MG63 (cell line): ENCODE results near the gene RAB25. TPM values are rescaled to one million over a fixed set of nuclear protein-coding genes. Genes with fewer than 3 reads are reported as not detected.
"Not testable (repeated sequence)": the region's sequence is repeated elsewhere in the genome, so short reads cannot be mapped to it uniquely, and the experiment has no call there.

Experiments used
- DNase-seq: peaks from one replicate; pipeline ENCODE4 v3.0.0-alpha.2; 2020
- H3K27me3 ChIP-seq: fragments of 250-450 bp; sonication (Bioruptor Pico); 2 replicates; pipeline ENCODE4 v1.5.1; 2020; ENCODE audit warnings: mild to moderate bottlenecking, moderate library complexity
- H3K36me3 ChIP-seq: fragments of 250-450 bp; sonication (Bioruptor Pico); 2 replicates; pipeline ENCODE4 v1.5.1; 2020; ENCODE audit warnings: mild to moderate bottlenecking, moderate library complexity
- H3K4me3 ChIP-seq: fragments of 250-450 bp; sonication (Bioruptor Pico); 2 replicates; pipeline ENCODE4 v1.5.1; 2020; ENCODE audit warnings: mild to moderate bottlenecking, moderate library complexity
- H3K9me3 ChIP-seq: fragments of 250-450 bp; sonication (Bioruptor Pico); 2 replicates; pipeline ENCODE4 v1.5.1; 2020; ENCODE audit warnings: mild to moderate bottlenecking, moderate library complexity
- total RNA-seq: library from RNA; depleted of rRNA; stranded (reverse); fragments of >200 nt; shearing (Covaris generic); gene quantifications from 2 replicates; pipeline ENCODE4 v1.2.3, GENCODE V29; 2014; ENCODE audit warnings: low replicate concordance; rRNA removed

Gene RAB25
- total RNA-seq, 1 experiment from 2014 or later = not detected

- peak; percentile 91 for DNase-seq
- Histone ChIP-seq H3K9me3 (peaks cover 2% of the 10 kb centered on the region; the same call in 1 of the 2 replicates), H3K36me3 (peaks cover 56% of the 10 kb centered on the region), H3K4me3 (peak overlapping the region; percentile 96), H3K27me3 (no peaks in the 10 kb centered on the region)
Observed at GRCh38 chr1:156115514-156116374, 54.8 kb downstream of the RAB25 start.

DNA sequence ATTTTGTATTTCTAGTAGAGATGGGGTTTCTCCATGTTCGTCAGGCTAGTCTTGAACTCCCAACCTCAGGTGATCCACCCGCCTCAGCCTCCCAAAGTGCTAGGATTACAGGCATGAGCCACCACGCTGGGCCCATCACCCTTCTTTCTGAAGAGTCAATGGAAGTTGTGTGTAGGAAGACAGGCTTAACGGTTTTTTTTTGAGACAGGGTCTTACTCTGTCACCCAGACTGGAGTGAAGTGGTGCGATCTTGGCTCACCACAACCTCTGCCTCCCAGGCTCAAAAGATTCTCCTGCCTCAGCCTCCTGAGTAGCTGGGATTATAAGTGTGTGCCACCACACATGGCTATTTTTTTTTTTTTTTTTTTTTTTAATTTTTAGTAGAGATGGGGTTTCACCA is 55.8 kb downstream of the RAB25 start:
- DNase-seq, H3K9me3 ChIP-seq, H3K27me3 ChIP-seq: not testable (repeated sequence)
- Histone ChIP-seq H3K36me3 (peaks cover 64% of the 10 kb centered on the region), H3K4me3 (peak overlapping the region; percentile 96)

DNA sequence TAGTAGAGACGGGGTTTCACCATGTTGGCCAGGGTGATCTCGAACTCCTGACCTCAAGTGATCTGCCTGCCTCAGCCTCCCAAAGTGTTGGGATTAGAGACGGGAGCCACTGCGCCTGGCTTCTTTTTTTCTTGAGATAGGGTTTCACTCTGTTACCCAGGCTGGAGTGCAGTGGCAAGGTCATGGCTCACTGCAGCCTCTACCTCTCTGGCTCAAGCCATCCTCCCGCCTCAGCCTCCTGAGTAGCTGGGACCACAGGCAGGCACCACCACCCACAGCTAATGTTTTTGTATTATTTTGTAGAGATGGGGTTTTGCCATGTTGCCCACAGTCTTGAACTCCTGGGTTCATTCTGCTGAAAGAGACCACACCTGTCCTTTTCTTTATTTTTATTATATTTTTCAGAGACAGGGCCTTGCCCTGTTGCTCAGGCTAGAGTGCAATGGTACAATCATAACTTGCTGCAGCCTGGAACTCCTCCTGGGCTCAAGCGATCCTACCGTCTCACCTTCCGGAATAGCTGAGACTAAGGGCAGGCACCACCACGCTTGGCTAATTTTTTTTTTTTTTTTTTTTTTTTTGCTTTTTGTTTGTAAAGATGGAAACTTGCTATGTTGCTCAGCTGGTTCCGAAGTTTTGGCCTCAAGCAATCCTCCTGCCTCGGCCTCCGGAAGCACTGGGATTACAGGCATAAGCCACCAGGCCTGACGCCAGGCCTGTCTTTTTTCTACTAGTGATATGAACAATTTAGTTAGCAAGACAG is 56.6 kb downstream of the RAB25 start:
- peak; percentile 52 for DNase-seq
- H3K36me3 ChIP-seq = peaks cover 65% of the 10 kb centered on the region
- H3K4me3 ChIP-seq = peak overlapping the region; percentile 96
- H3K9me3 ChIP-seq = peaks cover 2% of the 10 kb centered on the region; the same call in 1 of the 2 replicates
- no peaks in the 10 kb centered on the region for H3K27me3 ChIP-seq

- peaks cover 68% of the 10 kb centered on the region for H3K36me3 ChIP-seq
- peaks cover 2% of the 10 kb centered on the region; the same call in 1 of the 2 replicates for H3K9me3 ChIP-seq
- DNase-seq = peak; percentile 51
- no peaks in the 10 kb centered on the region for H3K27me3 ChIP-seq
- peak overlapping the region; percentile 96 for H3K4me3 ChIP-seq
Observed at GRCh38 chr1:156118177-156118868, 57.4 kb downstream of the RAB25 start.

- DNase-seq = peak; percentile 88
Observed at GRCh38 chr1:156119503-156120209, 58.7 kb downstream of the RAB25 start.

More at GRCh38 chr1:156119503-156120209, 58.7 kb downstream of the RAB25 start:
- Histone ChIP-seq H3K4me3 (peak overlapping the region; percentile 96), H3K27me3 (no peaks in the 10 kb centered on the region), H3K36me3 (peaks cover 78% of the 10 kb centered on the region), H3K9me3 (peaks cover 2% of the 10 kb centered on the region; the same call in 1 of the 2 replicates)

Other genes with a start within 250 kb of the RAB25 start
- gene GON4L, start 203.9 kb upstream of the RAB25 start, total RNA-seq = 11.6 and 15.6 TPM in 2 replicates
- gene SYT11, start 201.6 kb upstream of the RAB25 start, total RNA-seq = 47.9 and 48.6 TPM in 2 replicates
- 43.4 and 54.6 TPM in 2 replicates for gene RIT1, start 149.8 kb upstream of the RAB25 start, total RNA-seq
- 26.0 and 32.1 TPM in 2 replicates for gene KHDC4, start 126.7 kb upstream of the RAB25 start, total RNA-seq
- gene RXFP4, start 119.5 kb upstream of the RAB25 start, total RNA-seq = not detected in 2 replicates
- gene ARHGEF2, start 82.6 kb upstream of the RAB25 start, total RNA-seq = 38.7 and 70.6 TPM in 2 replicates
- gene SSR2, start 40.2 kb upstream of the RAB25 start, total RNA-seq = 243 and 387 TPM in 2 replicates
- gene UBQLN4, start 7.4 kb upstream of the RAB25 start, total RNA-seq = 29.3 and 40.3 TPM in 2 replicates
- 5.8 and 16.9 TPM in 2 replicates for gene LAMTOR2, start 6.4 kb upstream of the RAB25 start, total RNA-seq
- gene MEX3A, start 21.3 kb downstream of the RAB25 start, total RNA-seq = 2.3 and 2.7 TPM in 2 replicates
- 1,337 and 1,568 TPM in 2 replicates for gene LMNA, start 53.6 kb downstream of the RAB25 start, total RNA-seq
- gene SEMA4A, start 92.4 kb downstream of the RAB25 start, total RNA-seq = 0.49 TPM in 1 of 2 replicates, not detected in the other
- gene SLC25A44, start 132.9 kb downstream of the RAB25 start, total RNA-seq = 12.7 and 13.1 TPM in 2 replicates
- 161 and 219 TPM in 2 replicates for gene PMF1, start 151.8 kb downstream of the RAB25 start, total RNA-seq
- 2.3 TPM in 1 of 2 replicates, not detected in the other for gene BGLAP, start 181.0 kb downstream of the RAB25 start, total RNA-seq
- gene PAQR6, start 186.9 kb downstream of the RAB25 start, total RNA-seq = 0.59 TPM in 1 of 2 replicates, not detected in the other
- 75.7 and 99.5 TPM in 2 replicates for gene SMG5, start 221.7 kb downstream of the RAB25 start, total RNA-seq
- 2.4 and 5.8 TPM in 2 replicates for gene TMEM79, start 223.2 kb downstream of the RAB25 start, total RNA-seq
- gene GLMP, start 234.5 kb downstream of the RAB25 start, total RNA-seq = 2.9 and 8.7 TPM in 2 replicates
- gene VHLL, start 238.1 kb downstream of the RAB25 start, total RNA-seq = not detected in 2 replicates